PC-3 (cell line): ENCODE results near the gene GULP1. TPM values are rescaled to one million over a fixed set of nuclear protein-coding genes. Genes with fewer than 3 reads are reported as not detected.

Experiments used
- ATAC-seq: fragments of 200-7000 bp; cut with Tn5 transposase; 2 replicates; pipeline ENCODE4 v1.9.1; 2020; ENCODE audit warnings: mild to moderate bottlenecking, moderate library complexity
- BruUV-seq: library from RNA; stranded (reverse); fragments of 400-500 nt; replicated peaks from 2 replicates; lab custom pipeline; 2021; lab: Mats Ljungman, UMichigan
- CTCF ChIA-PET: fragments of 300-600 bp; sonication (Branson Sonifier 250); formaldehyde crosslinking; loops from one replicate; lab custom pipeline; 2022; ENCODE audit warnings: antibody characterized with exemption; lab: Charles Lee
- POLR2A ChIA-PET: fragments of 300-600 bp; sonication (Branson Sonifier 250); formaldehyde crosslinking; loops from one replicate; lab custom pipeline; 2022; ENCODE audit warnings: antibody characterized with exemption; ENCODE audit not compliant: unreplicated experiment; lab: Charles Lee
- DNase-seq: peaks from one replicate; pipeline ENCODE4 v3.0.0-alpha.2; 2015
- H2AFZ ChIP-seq: fragments of 300-600 bp; sonication (generic); 2 replicates; pipeline ENCODE4 v1.6.0; 2016; ENCODE audit warnings: antibody characterized with exemption, low read length
- H3F3A ChIP-seq: fragments of 300-600 bp; sonication (generic); one replicate; pipeline ENCODE4 v1.6.0; 2017; ENCODE audit warnings: antibody characterized with exemption, low read length, control low read depth, mild to moderate bottlenecking; ENCODE audit not compliant: unreplicated experiment
- H3K27ac ChIP-seq: fragments of 300-600 bp; sonication (generic); 2 replicates; pipeline ENCODE4 v1.5.1; 2016; ENCODE audit warnings: mild to moderate bottlenecking, low read length
- H3K27me3 ChIP-seq: fragments of 300-600 bp; sonication (generic); 2 replicates; pipeline ENCODE4 v1.6.1; 2016; ENCODE audit warnings: low read length, mixed read lengths
- H3K36me3 ChIP-seq: fragments of 300-600 bp; sonication (generic); 2 replicates; pipeline ENCODE4 v1.6.1; 2016; ENCODE audit warnings: low read depth, mixed run types, low read length, mixed read lengths
- H3K4me1 ChIP-seq: fragments of 300-600 bp; sonication (generic); 2 replicates; pipeline ENCODE4 v1.5.1; 2016; ENCODE audit warnings: low read length; ENCODE audit not compliant: insufficient read depth
- H3K4me2 ChIP-seq: fragments of 300-600 bp; sonication (generic); 2 replicates; pipeline ENCODE4 v1.6.0; 2016; ENCODE audit warnings: low read length
- H3K4me3 ChIP-seq: fragments of 300-600 bp; sonication (generic); 2 replicates; pipeline ENCODE4 v1.5.1; 2016; ENCODE audit warnings: mild to moderate bottlenecking, low read length, mixed read lengths
- H3K79me2 ChIP-seq: fragments of 300-600 bp; sonication (generic); 2 replicates; pipeline ENCODE4 v1.6.1; 2017; ENCODE audit warnings: low read length, mixed read lengths
- H3K9ac ChIP-seq: fragments of 300-600 bp; sonication (generic); 2 replicates; pipeline ENCODE4 v1.6.0; 2016; ENCODE audit warnings: mild to moderate bottlenecking, low read length
- H3K9me2 ChIP-seq: fragments of 300-600 bp; sonication (generic); replicated peaks from 2 replicates; pipeline ENCODE4 v1.6.1; 2016; ENCODE audit warnings: mixed run types, low read length, mixed read lengths
- H3K9me3 ChIP-seq: fragments of 300-600 bp; sonication (generic); 2 replicates; pipeline ENCODE4 v1.6.1; 2016; ENCODE audit warnings: low read length, mixed read lengths
- H4K20me1 ChIP-seq: fragments of 300-600 bp; sonication (generic); 2 replicates; pipeline ENCODE4 v1.6.1; 2016; ENCODE audit warnings: low read length, mixed read lengths
- CTCF ChIP-seq: fragments of 300-600 bp; sonication (generic); conservative IDR thresholded peaks from 2 replicates; pipeline ENCODE4 v1.5.1; 2017; ENCODE audit warnings: antibody characterized with exemption, low read depth, mild to moderate bottlenecking, low read length
- EZH2 ChIP-seq: fragments of 300-600 bp; sonication (generic); IDR thresholded peaks from one replicate; pipeline ENCODE4 v1.6.1; 2017; ENCODE audit warnings: antibody characterized with exemption, mild to moderate bottlenecking, low read length; ENCODE audit not compliant: unreplicated experiment
- EZH2phosphoT487 ChIP-seq: fragments of 300-600 bp; sonication (generic); IDR thresholded peaks from 2 replicates; pipeline ENCODE4 v1.6.1; 2018; ENCODE audit warnings: mild to moderate bottlenecking, antibody characterized with exemption, low read length, borderline replicate concordance
- intact Hi-C: fragments of 100-400 bp; cut with micrococcal nuclease; formaldehyde crosslinking; loops from 2 replicates; pipeline ENCODE4 v1.9.0; 2023
- total RNA-seq: library from RNA; depleted of rRNA; stranded (reverse); fragments of >200 nt; gene quantifications from 2 replicates; pipeline ENCODE4 v1.2.3, GENCODE V29; 2014

GULP1 gene
- total RNA-seq, 1 experiment from 2014 or later, result 25.5 TPM

- Histone ChIP-seq H3K4me1 (0 out of 2 replicates have a peak, but pooled peaks cover 4% of the 10 kb centered on the region), H3F3A (no peaks in the 10 kb centered on the region), H3K9me3 (no peaks in the 10 kb centered on the region), H3K36me3 (no peaks in the 10 kb centered on the region), H3K4me2 (no peak overlapping the region), H3K9me2 (no peaks in the 10 kb centered on the region), H2AFZ (no peak overlapping the region), H3K4me3 (no peak overlapping the region), H3K27me3 (no peaks in the 10 kb centered on the region), H3K27ac (no peak overlapping the region), H3K79me2 (no peaks in the 10 kb centered on the region), H3K9ac (no peak overlapping the region), H4K20me1 (no peaks in the 10 kb centered on the region)
- TF ChIP-seq CTCF, result no peak
- no peak for TF ChIP-seq EZH2
- no peak for TF ChIP-seq EZH2phosphoT487
- POLR2A ChIA-PET, result no interaction called here
- BruUV-seq, result no TSS peak
- no peak for DNase-seq
- CTCF ChIA-PET, result no interaction called here
- no peak for ATAC-seq
- intact Hi-C loops, result no loop called here
These were observed 122.7 kb downstream of the GULP1 start for GRCh38 chr2:188414411-188414810.

- CTCF ChIA-PET, result no interaction called here
- POLR2A ChIA-PET, result no interaction called here
- Histone ChIP-seq H2AFZ (no peak overlapping the region), H3K4me1 (0 out of 2 replicates have a peak, but pooled peaks cover 4% of the 10 kb centered on the region), H3K27ac (no peak overlapping the region), H3K79me2 (no peaks in the 10 kb centered on the region), H3F3A (no peaks in the 10 kb centered on the region), H4K20me1 (no peaks in the 10 kb centered on the region), H3K36me3 (no peaks in the 10 kb centered on the region), H3K4me3 (no peak overlapping the region), H3K9me3 (no peaks in the 10 kb centered on the region), H3K4me2 (no peak overlapping the region), H3K9me2 (no peaks in the 10 kb centered on the region), H3K9ac (no peak overlapping the region), H3K27me3 (no peaks in the 10 kb centered on the region)
- no peak for ATAC-seq
- no peak for DNase-seq
- TSS peak; percentile 5 for BruUV-seq
- intact Hi-C loops, result no loop called here
- TF ChIP-seq EZH2 (no peak), EZH2phosphoT487 (no peak), CTCF (no peak)
These were observed 123.4 kb downstream of the GULP1 start for GRCh38 chr2:188414869-188415753.

GRCh38 chr2:188415754-188416083 lies 124.0 kb downstream of the GULP1 start:
- TF ChIP-seq CTCF (no peak), EZH2phosphoT487 (no peak), EZH2 (no peak)
- H3F3A ChIP-seq, result no peaks in the 10 kb centered on the region
- intact Hi-C loops, result no loop called here
- no peaks in the 10 kb centered on the region for H3K79me2 ChIP-seq
- no peak overlapping the region for H3K4me3 ChIP-seq
- no peaks in the 10 kb centered on the region for H3K4me1 ChIP-seq
- H3K27ac ChIP-seq, result no peak overlapping the region
- ChIA-PET POLR2A (no interaction called here), CTCF (no interaction called here)
- H3K4me2 ChIP-seq, result no peak overlapping the region
- BruUV-seq, result no TSS peak
- no peaks in the 10 kb centered on the region for H3K27me3 ChIP-seq
- H3K9me3 ChIP-seq, result no peaks in the 10 kb centered on the region
- no peak overlapping the region for H3K9ac ChIP-seq
- no peaks in the 10 kb centered on the region for H3K36me3 ChIP-seq
- no peaks in the 10 kb centered on the region for H4K20me1 ChIP-seq
- no peak overlapping the region for H2AFZ ChIP-seq
- ATAC-seq (no peak), DNase-seq (peak; percentile 10)
- no peaks in the 10 kb centered on the region for H3K9me2 ChIP-seq
